Caco-2 (cell line): ENCODE results near the gene SOX1. TPM values are rescaled to one million over a fixed set of nuclear protein-coding genes. Genes with fewer than 3 reads are reported as not detected.

Experiments used
- BruUV-seq: library from RNA; stranded (reverse); fragments of 400-500 nt; replicated peaks from 2 replicates; lab custom pipeline; 2021; lab: Mats Ljungman, UMichigan
- CTCF ChIA-PET: fragments of 300-600 bp; sonication (Branson Sonifier 250); formaldehyde crosslinking; loops from one replicate; lab custom pipeline; 2022; ENCODE audit warnings: antibody characterized with exemption; lab: Charles Lee
- POLR2A ChIA-PET: fragments of 300-600 bp; sonication (Branson Sonifier 250); formaldehyde crosslinking; loops from one replicate; lab custom pipeline; 2022; ENCODE audit warnings: antibody characterized with exemption; lab: Charles Lee
- DNase-seq, 2 experiments: peaks; one replicate each; pipeline versions ENCODE4 v3.0.0 to v3.0.0-alpha.2; 2020 to 2022
- H3K27me3 ChIP-seq: replicated peaks from 2 replicates; pipeline ENCODE4 v1.6.0; 2011; ENCODE audit warnings: low read length; ENCODE audit not compliant: control insufficient read depth, insufficient read depth
- H3K36me3 ChIP-seq: 2 replicates; pipeline ENCODE4 v1.5.1; 2011; ENCODE audit warnings: low read length; ENCODE audit not compliant: control insufficient read depth, insufficient read depth
- H3K4me1 ChIP-seq: fragments of 250-450 bp; sonication (Bioruptor Pico); 2 replicates; pipeline ENCODE4 v1.5.1; 2020; ENCODE audit warnings: mild to moderate bottlenecking
- H3K4me3 ChIP-seq: 2 replicates; pipeline ENCODE4 v1.5.1; 2011; ENCODE audit warnings: low read depth, mild to moderate bottlenecking, control low read depth, low read length
- H3K9me3 ChIP-seq: fragments of 250-450 bp; sonication (Bioruptor Pico); 2 replicates; pipeline ENCODE4 v1.5.1; 2020; ENCODE audit warnings: mild to moderate bottlenecking, moderate library complexity
- H3K27ac Mint-ChIP-seq: one replicate; pipeline ENCODE4 v1.8.0; 2022; ENCODE audit warnings: mixed read lengths; ENCODE audit not compliant: unreplicated experiment
- H3K27me3 Mint-ChIP-seq: one replicate; pipeline ENCODE4 v1.8.0; 2022; ENCODE audit warnings: mixed read lengths; ENCODE audit not compliant: insufficient read depth, unreplicated experiment
- H3K36me3 Mint-ChIP-seq: one replicate; pipeline ENCODE4 v1.8.0; 2022; ENCODE audit warnings: mild to moderate bottlenecking, mixed read lengths; ENCODE audit not compliant: insufficient read depth, unreplicated experiment
- H3K4me1 Mint-ChIP-seq: one replicate; pipeline ENCODE4 v1.8.0; 2022; ENCODE audit warnings: low read depth, mixed read lengths; ENCODE audit not compliant: unreplicated experiment
- H3K4me3 Mint-ChIP-seq: one replicate; pipeline ENCODE4 v1.8.0; 2022; ENCODE audit warnings: mild to moderate bottlenecking, moderate library complexity, mixed read lengths; ENCODE audit not compliant: unreplicated experiment
- H3K9me3 Mint-ChIP-seq: one replicate; pipeline ENCODE4 v1.8.0; 2022; ENCODE audit warnings: mixed read lengths; ENCODE audit not compliant: unreplicated experiment
- intact Hi-C: fragments of 100-400 bp; cut with micrococcal nuclease; formaldehyde crosslinking; loops from one replicate; pipeline ENCODE4 v1.10.0; 2022; ENCODE audit not compliant: unreplicated experiment
- total RNA-seq: library from RNA; stranded (reverse); gene quantifications from 2 replicates; pipeline ENCODE4 v1.2.3, GENCODE V29; 2022
- TF ChIP-seq, protein P1 (sequence below), 2 experiments: fragments of 200-600 bp in 1 of 2; IDR thresholded peaks; 1 replicate in 1 of 2; 2 replicates in 1 of 2; pipeline versions ENCODE4 v1.5.1 to v1.8.0; 2011 to 2022; ENCODE audit warnings: antibody characterized with exemption in 1 of 2, control low read depth in 1 of 2, inconsistent platforms in 1 of 2, low read depth in 1 of 2, low read length in 1 of 2, mild to moderate bottlenecking in 1 of 2, moderate library complexity in 1 of 2; ENCODE audit not compliant: insufficient read depth in 1 of 2, severe bottlenecking in 1 of 2, unreplicated experiment in 1 of 2

The SOX1 gene
- total RNA-seq, 1 experiment from 2014 or later = 1.7 TPM

DNA sequence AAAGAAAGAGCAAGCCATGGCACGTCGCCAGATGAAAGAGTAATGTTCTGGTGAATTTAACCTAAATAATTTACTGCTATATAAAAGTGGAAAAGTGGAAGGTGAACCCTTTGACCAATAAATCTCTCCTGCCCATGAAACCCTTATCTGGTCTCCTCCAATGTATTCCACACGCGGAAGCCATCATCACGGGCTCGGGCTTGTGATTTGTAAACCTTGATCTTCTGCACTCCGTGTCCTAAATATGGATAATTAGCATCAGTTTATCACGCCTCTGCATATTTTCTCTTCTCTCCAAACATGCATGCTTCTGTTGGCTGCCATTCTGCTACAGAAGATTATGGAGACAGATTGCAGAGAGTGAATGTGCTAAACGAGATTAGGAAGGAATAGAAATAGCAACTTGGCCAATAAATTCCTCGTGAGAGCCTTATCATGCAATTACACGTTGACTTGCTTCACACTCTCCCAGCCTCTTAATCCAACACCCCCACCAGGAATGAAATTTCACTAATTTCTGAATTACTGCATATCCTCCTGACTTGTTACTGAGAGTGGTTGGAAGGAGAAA lies 34.5 kb downstream of the SOX1 start:
- Mint-ChIP-seq H3K36me3 (no peaks in the 10 kb centered on the region), H3K4me3 (no peak overlapping the region), H3K27me3 (peaks cover 6% of the 10 kb centered on the region), H3K27ac (no peak overlapping the region), H3K4me1 (no peaks in the 10 kb centered on the region), H3K9me3 (no peaks in the 10 kb centered on the region)
- Histone ChIP-seq H3K9me3 (no peaks in the 10 kb centered on the region), H3K4me1 (no peaks in the 10 kb centered on the region), H3K27me3 (no peaks in the 10 kb centered on the region), H3K4me3 (no peak overlapping the region), H3K36me3 (no peaks in the 10 kb centered on the region)
- TF ChIP-seq, protein P1, sequence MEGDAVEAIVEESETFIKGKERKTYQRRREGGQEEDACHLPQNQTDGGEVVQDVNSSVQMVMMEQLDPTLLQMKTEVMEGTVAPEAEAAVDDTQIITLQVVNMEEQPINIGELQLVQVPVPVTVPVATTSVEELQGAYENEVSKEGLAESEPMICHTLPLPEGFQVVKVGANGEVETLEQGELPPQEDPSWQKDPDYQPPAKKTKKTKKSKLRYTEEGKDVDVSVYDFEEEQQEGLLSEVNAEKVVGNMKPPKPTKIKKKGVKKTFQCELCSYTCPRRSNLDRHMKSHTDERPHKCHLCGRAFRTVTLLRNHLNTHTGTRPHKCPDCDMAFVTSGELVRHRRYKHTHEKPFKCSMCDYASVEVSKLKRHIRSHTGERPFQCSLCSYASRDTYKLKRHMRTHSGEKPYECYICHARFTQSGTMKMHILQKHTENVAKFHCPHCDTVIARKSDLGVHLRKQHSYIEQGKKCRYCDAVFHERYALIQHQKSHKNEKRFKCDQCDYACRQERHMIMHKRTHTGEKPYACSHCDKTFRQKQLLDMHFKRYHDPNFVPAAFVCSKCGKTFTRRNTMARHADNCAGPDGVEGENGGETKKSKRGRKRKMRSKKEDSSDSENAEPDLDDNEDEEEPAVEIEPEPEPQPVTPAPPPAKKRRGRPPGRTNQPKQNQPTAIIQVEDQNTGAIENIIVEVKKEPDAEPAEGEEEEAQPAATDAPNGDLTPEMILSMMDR (IDR thresholded peaks at IDR 0.05; ENCODE audit: insufficient read depth in 1 of 2, low read depth in 1 of 2, low read length in 1 of 2, severe bottlenecking in 1 of 2, unreplicated experiment in 1 of 2) = no peak
- POLR2A ChIA-PET = no interaction called here
- CTCF ChIA-PET = no interaction called here
- no peak for DNase-seq
- BruUV-seq = no TSS peak
- intact Hi-C loops = loop anchor here (5.0 kb wide), 1 partner anchor 341 kb away; no protein-coding TSS in a partner anchor

DNA sequence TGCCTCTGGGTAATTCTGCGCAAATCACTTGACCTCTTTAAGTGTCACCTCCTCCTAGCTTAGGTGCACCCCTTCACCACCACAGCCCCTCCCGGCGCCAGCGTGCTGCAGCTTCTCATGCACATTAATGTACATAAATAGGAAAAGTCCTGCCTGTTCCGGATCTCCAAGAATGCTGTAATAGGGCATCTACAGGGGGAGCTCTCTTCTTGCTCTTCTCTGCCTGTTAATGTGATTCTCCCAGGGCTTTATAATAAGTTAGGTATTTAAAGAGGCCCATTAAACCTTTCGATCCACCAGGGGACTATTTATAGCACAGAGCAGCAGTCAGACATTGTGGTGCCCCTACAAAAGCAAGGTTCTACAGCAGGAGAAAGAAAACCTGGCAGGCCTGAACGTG lies 35.3 kb downstream of the SOX1 start:
- Mint-ChIP-seq H3K9me3 (no peaks in the 10 kb centered on the region), H3K27ac (no peak overlapping the region), H3K36me3 (no peaks in the 10 kb centered on the region), H3K4me1 (no peaks in the 10 kb centered on the region), H3K27me3 (peaks cover 6% of the 10 kb centered on the region), H3K4me3 (no peak overlapping the region)
- BruUV-seq = no TSS peak
- no peak overlapping the region for H3K4me3 ChIP-seq
- CTCF ChIA-PET = no interaction called here
- TF ChIP-seq, protein P1 (IDR thresholded peaks at IDR 0.05; ENCODE audit: insufficient read depth in 1 of 2, low read depth in 1 of 2, low read length in 1 of 2, severe bottlenecking in 1 of 2, unreplicated experiment in 1 of 2) = peak in 1 of 2 experiments; percentile 37
- DNase-seq = no peak
- no peaks in the 10 kb centered on the region for H3K36me3 ChIP-seq
- no peaks in the 10 kb centered on the region for H3K27me3 ChIP-seq
- H3K9me3 ChIP-seq = no peaks in the 10 kb centered on the region
- intact Hi-C loops = loop anchor here (5.0 kb wide), 1 partner anchor 340 kb away; no protein-coding TSS in a partner anchor
- POLR2A ChIA-PET = no interaction called here
- H3K4me1 ChIP-seq = no peaks in the 10 kb centered on the region

DNA sequence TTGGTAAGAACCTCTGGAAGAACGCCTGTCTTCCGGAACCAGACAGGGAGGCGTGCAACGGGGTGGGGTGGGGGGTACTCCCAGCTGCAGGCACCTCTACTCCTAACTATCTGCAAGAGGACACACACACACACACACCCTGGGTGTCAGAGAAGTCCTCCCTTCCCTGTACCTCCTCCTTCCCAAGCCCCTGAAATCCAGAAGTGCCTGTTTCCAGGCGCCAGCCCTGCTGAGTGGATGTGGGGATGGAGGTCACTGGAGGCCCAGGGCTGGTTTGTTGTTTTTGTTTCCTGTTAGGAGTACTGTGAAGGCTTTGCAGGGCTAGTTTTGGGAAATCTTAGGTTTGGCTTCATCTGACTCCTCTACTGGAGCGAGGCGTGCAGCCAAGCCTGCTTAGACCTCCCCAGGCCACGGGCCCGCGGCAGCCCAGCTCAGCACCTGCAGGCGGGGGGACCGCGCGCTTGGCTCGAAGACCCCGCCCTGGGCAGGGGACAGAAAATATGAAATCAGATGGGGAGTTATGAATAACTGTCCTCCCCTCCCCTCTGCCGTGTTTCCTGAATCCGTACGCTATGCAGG lies 36.4 kb downstream of the SOX1 start:
- no TSS peak for BruUV-seq
- Histone ChIP-seq H3K4me3 (no peak overlapping the region), H3K4me1 (no peaks in the 10 kb centered on the region), H3K27me3 (no peaks in the 10 kb centered on the region), H3K36me3 (no peaks in the 10 kb centered on the region), H3K9me3 (no peaks in the 10 kb centered on the region)
- CTCF ChIA-PET = interaction anchor here (0.6 kb wide), 1 partner anchor 78 kb away, joined by 3 read pairs; no protein-coding TSS in a partner anchor
- no peak for DNase-seq
- intact Hi-C loops = loop anchor here (5.0 kb wide), 1 partner anchor 339 kb away; no protein-coding TSS in a partner anchor
- no peaks in the 10 kb centered on the region for H3K4me1 Mint-ChIP-seq
- H3K36me3 Mint-ChIP-seq = no peaks in the 10 kb centered on the region
- no peak overlapping the region for H3K27ac Mint-ChIP-seq
- H3K9me3 Mint-ChIP-seq = no peaks in the 10 kb centered on the region
- H3K27me3 Mint-ChIP-seq = peaks cover 6% of the 10 kb centered on the region
- POLR2A ChIA-PET = no interaction called here
- TF ChIP-seq, protein P1 (IDR thresholded peaks at IDR 0.05; ENCODE audit: insufficient read depth in 1 of 2, low read depth in 1 of 2, low read length in 1 of 2, severe bottlenecking in 1 of 2, unreplicated experiment in 1 of 2) = no peak
- no peak overlapping the region for H3K4me3 Mint-ChIP-seq
